Upper lobe of left lung (tissue), 6 donors: ENCODE data around the gene HMGN2. TPM values are rescaled to one million over a fixed set of nuclear protein-coding genes. Genes with fewer than 3 reads are reported as not detected.

Experiments
- ATAC-seq, 2 donors: fragments of 200-7000 bp; cut with Tn5 transposase; one replicate each; pipeline ENCODE4 v1.9.1; 2022; ENCODE audit warnings: mild to moderate bottlenecking in 2 of 2, moderate library complexity in 2 of 2; ENCODE audit not compliant: low FRiP score in 2 of 2
- DNase-seq, 2 donors: peaks; one replicate each; pipeline ENCODE4 v3.0.0-alpha.2; 2019 to 2020
- H3K27ac ChIP-seq, 4 donors: fragments of 200-600 bp; sonication (generic); one replicate each; pipeline ENCODE4 v1.5.1; 2016 to 2019
- H3K27me3 ChIP-seq, 4 donors: fragments of 200-600 bp; sonication (generic); one replicate each; pipeline ENCODE4 v1.5.1; 2017 to 2019
- H3K36me3 ChIP-seq, 4 donors: fragments of 200-600 bp; sonication (generic); one replicate each; pipeline ENCODE4 v1.5.1; 2016 to 2019
- H3K4me1 ChIP-seq, 4 donors: fragments of 200-600 bp; sonication (generic); one replicate each; pipeline ENCODE4 v1.5.1; 2018 to 2019
- H3K4me3 ChIP-seq, 4 donors: fragments of 200-600 bp; sonication (generic); one replicate each; pipeline ENCODE4 v1.5.1; 2017 to 2019; ENCODE audit warnings: mild to moderate bottlenecking in 2 of 4, moderate library complexity in 1 of 4
- H3K9me3 ChIP-seq, 4 donors: fragments of 200-600 bp; sonication (generic); one replicate each; pipeline ENCODE4 v1.5.1; 2018 to 2019
- EP300 ChIP-seq, 4 donors: sonication (generic); formaldehyde crosslinking; IDR thresholded peaks; one replicate each; pipeline ENCODE4 v1.5.1; 2017; ENCODE audit warnings: antibody characterized with exemption in 4 of 4, control low read depth in 2 of 4
- POLR2A ChIP-seq, 4 donors: fragments of 450-650 bp; IDR thresholded peaks; one replicate each; pipeline ENCODE4 v1.5.1; 2016 to 2017; ENCODE audit warnings: antibody characterized with exemption in 4 of 4, mild to moderate bottlenecking in 2 of 4
- POLR2AphosphoS5 ChIP-seq, 2 donors: sonication (generic); formaldehyde crosslinking; IDR thresholded peaks; one replicate each; pipeline ENCODE4 v1.5.1; 2017; ENCODE audit warnings: antibody characterized with exemption in 2 of 2
- WGBS, 2 donors: methylation state at CpG; one replicate each; pipeline ENCODE4 v1.1.5; 2017 to 2018; 5-methylcytosine and 5-hydroxymethylcytosine counted together
- total RNA-seq, 6 donors: library from RNA; depleted of rRNA in 4 of 6; stranded (reverse); fragments of >200 nt in 4 of 6; gene quantifications; one replicate each; pipeline versions ENCODE4 v1.1.0 to v1.2.1, GENCODE V29; 2016 to 2021
- TF ChIP-seq, protein P1 (sequence below), 6 experiments: fragments of 450-650 bp in 4 of 6; fragments of 200-600 bp in 2 of 6; sonication (generic) in 2 of 6; IDR thresholded peaks; one replicate each; pipeline ENCODE4 v1.5.1; 2016 to 2019; ENCODE audit warnings: antibody characterized with exemption in 6 of 6
- donor health status: DM: no; HTN: no; CAD: no; lungs with moderate emphysema.
- donor health status: DM: no; HTN: yes; CAD: no; lungs with severe emphysema.

The HMGN2 gene
- total RNA-seq, 6 donors from 2014 or later: 166 to 378 (median 267) TPM

DNA sequence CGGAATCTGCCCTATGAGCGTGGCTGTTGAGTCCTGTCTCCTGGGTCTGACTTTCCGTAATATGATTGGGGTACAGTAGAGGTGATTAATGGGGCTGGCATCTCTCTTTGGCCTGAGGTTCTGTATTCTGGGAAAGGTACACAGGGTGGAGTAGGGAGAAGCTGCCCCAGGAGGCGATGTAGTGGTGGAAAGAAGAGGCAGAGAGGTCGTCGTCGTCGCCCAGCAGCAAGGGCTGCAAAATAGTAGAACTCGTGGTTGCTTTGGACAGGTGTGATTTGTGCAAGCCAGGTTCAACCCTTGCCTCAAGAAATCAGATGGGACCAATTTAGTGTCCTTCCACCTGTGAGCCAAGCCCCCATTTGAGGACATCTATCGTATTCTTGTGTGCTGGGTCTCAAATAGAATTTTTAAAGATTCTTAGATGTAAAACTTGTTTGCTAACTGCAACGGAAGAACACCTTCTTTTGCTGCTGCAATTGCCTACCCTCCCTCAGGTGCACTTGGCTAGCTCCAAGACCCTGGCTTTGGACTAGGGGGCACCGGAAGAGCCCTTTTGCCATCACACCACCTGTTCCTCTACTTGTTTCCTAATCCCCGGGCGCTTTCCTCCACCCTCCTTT is 1.3 kb upstream of the HMGN2 start:
- H3K4me1 ChIP-seq: peaks cover 19 to 43% (median 30%) of the 10 kb centered on the region in 4 donors
- peak overlapping the region; percentile 96 to 100 (median 99) for H3K27ac ChIP-seq
- WGBS, 2 donors: 44 to 47% methylated on average over 14 of the region's 14 CpGs
- ATAC-seq (no peak), DNase-seq (no peak)
- no peak for TF ChIP-seq POLR2AphosphoS5 (IDR thresholded peaks at IDR 0.05)
- TF ChIP-seq, protein P1, sequence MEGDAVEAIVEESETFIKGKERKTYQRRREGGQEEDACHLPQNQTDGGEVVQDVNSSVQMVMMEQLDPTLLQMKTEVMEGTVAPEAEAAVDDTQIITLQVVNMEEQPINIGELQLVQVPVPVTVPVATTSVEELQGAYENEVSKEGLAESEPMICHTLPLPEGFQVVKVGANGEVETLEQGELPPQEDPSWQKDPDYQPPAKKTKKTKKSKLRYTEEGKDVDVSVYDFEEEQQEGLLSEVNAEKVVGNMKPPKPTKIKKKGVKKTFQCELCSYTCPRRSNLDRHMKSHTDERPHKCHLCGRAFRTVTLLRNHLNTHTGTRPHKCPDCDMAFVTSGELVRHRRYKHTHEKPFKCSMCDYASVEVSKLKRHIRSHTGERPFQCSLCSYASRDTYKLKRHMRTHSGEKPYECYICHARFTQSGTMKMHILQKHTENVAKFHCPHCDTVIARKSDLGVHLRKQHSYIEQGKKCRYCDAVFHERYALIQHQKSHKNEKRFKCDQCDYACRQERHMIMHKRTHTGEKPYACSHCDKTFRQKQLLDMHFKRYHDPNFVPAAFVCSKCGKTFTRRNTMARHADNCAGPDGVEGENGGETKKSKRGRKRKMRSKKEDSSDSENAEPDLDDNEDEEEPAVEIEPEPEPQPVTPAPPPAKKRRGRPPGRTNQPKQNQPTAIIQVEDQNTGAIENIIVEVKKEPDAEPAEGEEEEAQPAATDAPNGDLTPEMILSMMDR (IDR thresholded peaks at IDR 0.05): no peak
- TF ChIP-seq POLR2A (IDR thresholded peaks at IDR 0.05): no peak
- no peaks in the 10 kb centered on the region for H3K9me3 ChIP-seq
- no peaks in the 10 kb centered on the region for H3K27me3 ChIP-seq
- peaks cover 17 to 51% (median 38%) of the 10 kb centered on the region in 4 donors for H3K36me3 ChIP-seq
- peak overlapping the region in 3 of 4 donors; percentile 61 to 99 (median 96) for H3K4me3 ChIP-seq

DNA sequence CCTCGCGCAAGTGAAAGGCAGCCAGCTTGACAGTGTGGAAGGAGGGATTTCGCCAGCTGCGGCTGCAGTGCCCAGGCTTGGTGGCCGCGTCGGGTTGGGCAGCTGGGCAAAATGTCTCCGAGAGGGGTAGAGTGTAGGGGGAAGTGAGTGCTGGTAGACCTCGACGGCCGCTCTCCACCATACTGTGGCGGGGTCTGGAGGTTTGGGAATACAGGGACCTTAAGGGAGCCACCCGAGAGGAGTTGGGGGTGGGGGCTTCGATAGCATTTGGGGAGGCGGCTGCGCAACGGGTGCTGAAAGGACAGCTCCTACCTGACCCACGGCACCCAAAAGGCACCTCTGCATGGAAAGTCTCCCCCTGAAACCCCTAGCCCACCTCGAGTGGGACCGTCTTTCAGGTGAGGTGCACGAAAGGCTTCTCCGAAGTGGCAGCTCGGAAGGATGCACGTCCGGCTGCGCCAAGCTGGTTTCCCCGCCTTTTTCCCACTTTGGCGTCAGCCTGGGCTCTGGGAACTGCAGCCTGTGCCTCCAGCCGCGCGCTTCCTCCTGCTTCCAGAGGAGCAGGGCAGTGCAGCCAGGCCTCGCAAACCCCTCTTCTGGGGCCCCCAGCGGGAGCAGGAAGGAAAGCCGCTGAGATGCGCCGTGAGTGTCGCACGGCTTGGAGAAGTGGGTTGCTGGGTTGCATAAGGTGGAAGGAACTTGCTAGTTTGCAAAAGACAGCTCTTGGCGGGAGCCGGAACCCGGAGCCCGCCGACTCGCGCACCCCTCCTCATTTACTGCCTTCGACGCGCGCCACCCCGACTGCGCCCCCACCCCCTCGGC is 531 bp upstream of the HMGN2 start:
- 0% methylated on average over 14 to 40 of the region's 52 CpGs for WGBS, 2 donors
- H3K36me3 ChIP-seq: peaks cover 17 to 51% (median 37%) of the 10 kb centered on the region in 4 donors
- no peaks in the 10 kb centered on the region for H3K9me3 ChIP-seq
- peak overlapping the region; percentile 96 to 100 (median 99) for H3K27ac ChIP-seq
- DNase-seq (peak; percentile 70 to 77), ATAC-seq (peak; percentile 63 to 81)
- H3K4me1 ChIP-seq: peaks cover 19 to 43% (median 30%) of the 10 kb centered on the region in 4 donors
- TF ChIP-seq POLR2A (IDR thresholded peaks at IDR 0.05) (no peak), POLR2AphosphoS5 (IDR thresholded peaks at IDR 0.05) (no peak)
- peak overlapping the region; percentile 61 to 99 (median 95) for H3K4me3 ChIP-seq
- no peaks in the 10 kb centered on the region for H3K27me3 ChIP-seq

GRCh38 chr1:26472901-26473845 is 933 bp downstream of the HMGN2 start:
- TF ChIP-seq POLR2A (IDR thresholded peaks at IDR 0.05): peak in 1 of 4 donors; percentile 68
- TF ChIP-seq, protein P1 (IDR thresholded peaks at IDR 0.05): peak in 1 of 6 experiments; percentile 13
- peak; percentile 76 to 87 for TF ChIP-seq POLR2AphosphoS5 (IDR thresholded peaks at IDR 0.05)
- TF ChIP-seq EP300 (IDR thresholded peaks at IDR 0.05): peak in 1 of 4 donors; percentile 52
- ATAC-seq (peak; percentile 94 to 95), DNase-seq (peak; percentile 97 to 99)
- Histone ChIP-seq H3K36me3 (peaks cover 11 to 51% (median 34%) of the 10 kb centered on the region in 4 donors), H3K4me3 (peak overlapping the region; percentile 61 to 99 (median 95)), H3K4me1 (peaks cover 19 to 43% (median 30%) of the 10 kb centered on the region in 4 donors), H3K27ac (peak overlapping the region; percentile 96 to 100 (median 99)), H3K27me3 (no peaks in the 10 kb centered on the region), H3K9me3 (no peaks in the 10 kb centered on the region)
- 8 to 20% methylated on average over 13 to 35 of the region's 71 CpGs for WGBS, 2 donors

DNA sequence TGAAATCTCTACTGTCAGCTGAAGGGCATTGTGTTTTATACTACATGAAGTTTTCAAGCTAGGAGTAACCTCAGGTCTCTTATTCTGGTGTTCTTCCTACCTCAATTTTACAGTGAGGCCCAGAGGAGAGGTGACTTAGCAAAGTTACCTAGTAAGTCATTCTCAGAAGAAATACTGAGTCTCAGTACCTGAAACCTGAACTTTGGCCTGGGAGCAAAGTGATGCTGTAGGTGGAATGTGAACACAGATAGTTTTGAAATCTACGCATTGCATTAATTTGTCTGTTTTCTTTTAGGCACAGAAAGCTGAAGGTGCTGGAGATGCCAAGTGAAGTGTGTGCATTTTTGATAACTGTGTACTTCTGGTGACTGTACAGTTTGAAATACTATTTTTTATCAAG is 2.6 kb downstream of the HMGN2 start:
- no peak for DNase-seq
- H3K27ac ChIP-seq: peak overlapping the region in 1 of 4 donors; percentile 100
- H3K27me3 ChIP-seq: no peaks in the 10 kb centered on the region
- TF ChIP-seq EP300 (IDR thresholded peaks at IDR 0.05) (no peak), POLR2A (IDR thresholded peaks at IDR 0.05) (no peak), POLR2AphosphoS5 (IDR thresholded peaks at IDR 0.05) (no peak)
- TF ChIP-seq, protein P1 (IDR thresholded peaks at IDR 0.05): no peak
- WGBS, 2 donors: 84 to 100% methylated on average over 1 of the region's 1 CpG
- H3K36me3 ChIP-seq: peaks cover 11 to 53% (median 38%) of the 10 kb centered on the region in 4 donors
- no peaks in the 10 kb centered on the region for H3K9me3 ChIP-seq
- peaks cover 19 to 36% (median 30%) of the 10 kb centered on the region in 4 donors for H3K4me1 ChIP-seq
- H3K4me3 ChIP-seq: no peak overlapping the region
- no peak for ATAC-seq
